Esophagus muscularis mucosa (tissue), 4 donors: Measurements from ENCODE around the gene VCPKMT. TPM values are rescaled to one million over a fixed set of nuclear protein-coding genes. Genes with fewer than 3 reads are reported as not detected.

Source experiments
- DNase-seq: peaks from one replicate; pipeline ENCODE4 v3.0.0-alpha.2; 2017; ENCODE audit errors: extremely low spot score
- H3K27ac ChIP-seq, 4 donors: fragments of 200-600 bp; sonication (generic); replicated peaks in 1 of 4; 1 replicate in 3 of 4; 2 replicates in 1 of 4; pipeline ENCODE4 v1.5.1; 2016 to 2019; ENCODE audit warnings: mild to moderate bottlenecking in 1 of 4
- H3K27me3 ChIP-seq, 4 donors: fragments of 200-600 bp; sonication (generic); one replicate each; pipeline versions ENCODE4 v1.5.1 to v1.6.0; 2016 to 2019
- H3K36me3 ChIP-seq, 4 donors: fragments of 200-600 bp; sonication (generic); one replicate each; pipeline ENCODE4 v1.5.1; 2016 to 2019
- H3K4me1 ChIP-seq, 4 donors: fragments of 200-600 bp; sonication (generic); one replicate each; pipeline ENCODE4 v1.5.1; 2016 to 2019
- H3K4me3 ChIP-seq, 4 donors: fragments of 200-600 bp; sonication (generic); 1 replicate in 2 of 4; 2 replicates in 2 of 4; pipeline ENCODE4 v1.5.1; 2016 to 2019; ENCODE audit warnings: mild to moderate bottlenecking in 4 of 4, moderate library complexity in 1 of 4
- H3K9me3 ChIP-seq, 4 donors: fragments of 200-600 bp; sonication (generic); 1 replicate in 3 of 4; 2 replicates in 1 of 4; pipeline ENCODE4 v1.5.1; 2016 to 2019
- CTCF ChIP-seq, 3 experiments: fragments of 200-600 bp in 2 of 3; fragments of 450-650 bp in 1 of 3; sonication (generic) in 2 of 3; IDR thresholded peaks; one replicate each; pipeline ENCODE4 v1.5.1; 2017 to 2019; ENCODE audit warnings: antibody characterized with exemption in 3 of 3, mild to moderate bottlenecking in 2 of 3, moderate library complexity in 1 of 3
- EP300 ChIP-seq: sonication (generic); formaldehyde crosslinking; IDR thresholded peaks from one replicate; pipeline ENCODE4 v1.6.1; 2017; ENCODE audit warnings: antibody characterized with exemption
- POLR2A ChIP-seq: fragments of 450-650 bp; IDR thresholded peaks from one replicate; pipeline ENCODE4 v1.6.1; 2017; ENCODE audit warnings: antibody characterized with exemption, moderate library complexity, mild to moderate bottlenecking, low read depth
- POLR2AphosphoS5 ChIP-seq, 2 donors: sonication (generic); formaldehyde crosslinking; IDR thresholded peaks; one replicate each; pipeline ENCODE4 v1.6.1; 2017; ENCODE audit warnings: antibody characterized with exemption in 2 of 2
- whole genome bisulfite sequencing: methylation state at CpG from one replicate; pipeline ENCODE4 v1.1.5; 2018; 5-methylcytosine and 5-hydroxymethylcytosine counted together
- intact Hi-C: fragments of 100-400 bp; cut with DNase I; formaldehyde crosslinking; loops from one replicate; pipeline ENCODE4 v1.15.1; 2023
- total RNA-seq, 4 donors: library from RNA; depleted of rRNA; stranded (reverse); fragments of >200 nt; gene quantifications; one replicate each; pipeline versions ENCODE4 v1.1.0 to v1.2.1, GENCODE V29; 2016

VCPKMT gene
- total RNA-seq, 4 donors from 2014 or later, result 3.1 to 5.4 (median 4.8) TPM

GRCh38 chr14:50099335-50099734 lies 17.0 kb downstream of the VCPKMT start:
- Histone ChIP-seq H3K36me3 (no peaks in the 10 kb centered on the region), H3K9me3 (no peaks in the 10 kb centered on the region), H3K4me3 (no peak overlapping the region), H3K27me3 (no peaks in the 10 kb centered on the region), H3K4me1 (no peaks in the 10 kb centered on the region), H3K27ac (no peak overlapping the region)
- TF ChIP-seq EP300 (no peak), CTCF (IDR thresholded peaks at IDR 0.05) (no peak), POLR2AphosphoS5 (IDR thresholded peaks at IDR 0.05) (no peak), POLR2A (no peak)
- WGBS, result 88% methylated on average over 4 of the region's 4 CpGs
- DNase-seq, result no peak
- intact Hi-C loops, result no loop called here

GRCh38 chr14:50095895-50096294 lies 20.5 kb downstream of the VCPKMT start:
- Histone ChIP-seq H3K4me1 (no peaks in the 10 kb centered on the region), H3K27ac (no peak overlapping the region), H3K36me3 (peaks cover 0 to 5% (median 2%) of the 10 kb centered on the region in 4 donors), H3K9me3 (no peaks in the 10 kb centered on the region), H3K27me3 (no peaks in the 10 kb centered on the region), H3K4me3 (no peak overlapping the region)
- TF ChIP-seq POLR2A (no peak), EP300 (no peak), POLR2AphosphoS5 (IDR thresholded peaks at IDR 0.05) (no peak), CTCF (IDR thresholded peaks at IDR 0.05) (no peak)
- DNase-seq, result no peak
- intact Hi-C loops, result no loop called here
- 70% methylated on average over 1 of the region's 1 CpG for WGBS

GRCh38 chr14:50094056-50094755 lies 22.2 kb downstream of the VCPKMT start:
- no peaks in the 10 kb centered on the region for H3K27me3 ChIP-seq
- TF ChIP-seq EP300 (no peak), POLR2A (no peak), CTCF (IDR thresholded peaks at IDR 0.05) (no peak), POLR2AphosphoS5 (IDR thresholded peaks at IDR 0.05) (no peak)
- WGBS, result 90% methylated on average over 11 of the region's 11 CpGs
- no peak overlapping the region for H3K4me3 ChIP-seq
- intact Hi-C loops, result no loop called here
- no peak overlapping the region for H3K27ac ChIP-seq
- H3K36me3 ChIP-seq, result peaks cover 0 to 5% (median 2%) of the 10 kb centered on the region in 4 donors
- no peak for DNase-seq
- H3K4me1 ChIP-seq, result no peaks in the 10 kb centered on the region
- H3K9me3 ChIP-seq, result no peaks in the 10 kb centered on the region

GRCh38 chr14:50093496-50093895 lies 22.9 kb downstream of the VCPKMT start:
- Histone ChIP-seq H3K27me3 (no peaks in the 10 kb centered on the region), H3K36me3 (peaks cover 0 to 6% (median 2%) of the 10 kb centered on the region in 4 donors), H3K4me1 (no peaks in the 10 kb centered on the region), H3K9me3 (no peaks in the 10 kb centered on the region), H3K27ac (no peak overlapping the region), H3K4me3 (no peak overlapping the region)
- TF ChIP-seq CTCF (IDR thresholded peaks at IDR 0.05), result no peak
- no peak for TF ChIP-seq EP300
- TF ChIP-seq POLR2AphosphoS5 (IDR thresholded peaks at IDR 0.05), result no peak
- no peak for TF ChIP-seq POLR2A
- WGBS, result 81% methylated on average over 1 of the region's 2 CpGs
- intact Hi-C loops, result no loop called here
- no peak for DNase-seq
